ENCODE results near the gene COL27A1.

- no peak for TF ChIP-seq CTCF (IDR thresholded peaks at IDR 0.05; ENCODE audit: low read depth, low read length)
- TF ChIP-seq POLR2A (IDR thresholded peaks at IDR 0.05; ENCODE audit: extremely low read depth, insufficient read length) = no peak
These were observed 118.1 kb downstream of the COL27A1 start for GRCh38 chr9:114273461-114273881.

Measured in NB4 (cell line).